Epithelial cell of umbilical artery (primary cell): ENCODE data around the gene URAD. TPM values are rescaled to one million over a fixed set of nuclear protein-coding genes. Genes with fewer than 3 reads are reported as not detected.

ENCODE experiments used
- total RNA-seq: library from RNA; depleted of rRNA; stranded (reverse); fragments of >200 nt; gene quantifications from 2 replicates; pipeline ENCODE4 v1.2.3, GENCODE V29; 2014

Gene URAD
- total RNA-seq, result not detected in 2 replicates

GRCh38 chr13:27988520-27988919, at the start of gene URAD:
Gene URAD (minus strand): TSS chr13:27988693. CDS start chr13:27988637, 56 bp downstream.

DNA sequence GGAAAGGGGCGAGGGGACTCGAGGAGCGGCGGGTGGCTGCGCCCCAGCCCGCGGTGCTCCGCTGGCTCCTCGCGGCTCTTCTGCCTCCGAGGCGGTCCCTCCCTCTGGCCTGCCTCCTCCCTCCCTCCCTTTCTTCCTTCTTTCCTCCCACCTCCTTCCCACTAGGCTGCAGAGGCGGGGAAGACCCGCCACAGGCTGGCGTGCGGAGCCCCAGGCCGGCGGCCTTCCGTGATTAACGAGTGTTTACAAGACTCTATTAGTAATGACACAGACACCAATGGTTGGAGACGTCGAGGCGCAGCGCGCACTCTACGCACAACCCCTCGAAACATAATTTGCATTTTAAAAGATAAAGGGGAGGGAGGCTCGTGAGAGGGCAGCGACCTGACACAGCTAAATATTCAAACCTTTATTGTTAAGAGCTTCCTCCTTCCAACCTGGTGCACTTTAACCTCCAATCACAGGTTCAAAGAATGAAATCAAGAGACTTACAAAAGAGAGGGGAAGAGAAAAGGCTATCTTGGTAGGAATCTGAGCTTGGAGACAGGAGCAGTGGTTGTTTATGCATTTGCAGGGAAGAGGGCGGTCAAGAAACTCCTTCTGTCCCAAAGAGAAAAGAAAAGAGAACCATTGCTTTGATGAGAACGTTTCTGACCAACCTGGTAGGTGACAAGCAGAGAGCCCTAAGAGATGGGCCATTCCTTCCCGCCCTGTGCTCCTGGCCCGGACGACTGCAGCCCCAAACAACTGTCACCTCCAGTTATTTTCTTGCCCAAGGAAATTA, 19.2 kb downstream of the URAD start, which contains the start of gene CDX2:
TSS of gene CDX2 (minus strand) at position 234 of the 784 bp plus-strand sequence. CDS start 309 bp downstream, outside the sequence.

Other genes with a start within 250 kb of the URAD start
- not detected in 2 replicates for gene GSX1, start 196.2 kb downstream of the URAD start, total RNA-seq
- not detected in 2 replicates for gene PDX1, start 68.7 kb downstream of the URAD start, total RNA-seq
- gene CDX2, start 19.4 kb downstream of the URAD start, total RNA-seq, result not detected in 2 replicates
- gene FLT3, start 111.9 kb upstream of the URAD start, total RNA-seq, result not detected in 2 replicates
- gene PAN3, start 149.9 kb upstream of the URAD start, total RNA-seq, result 14.3 and 16.3 TPM in 2 replicates